WTC11 (cell line): Measurements from ENCODE around the gene KCNMA1. TPM values are rescaled to one million over a fixed set of nuclear protein-coding genes. Genes with fewer than 3 reads are reported as not detected.

Experiments used
- ATAC-seq: fragments of 200-7000 bp; cut with Tn5 transposase; 2 replicates; pipeline ENCODE4 v1.10.0; 2021; ENCODE audit warnings: mild to moderate bottlenecking, moderate library complexity
- CTCF ChIA-PET: fragments of 300-600 bp; sonication (Branson Sonifier 250); formaldehyde crosslinking; loops from one replicate; lab custom pipeline; 2021; ENCODE audit warnings: antibody characterized with exemption; lab: Charles Lee
- POLR2A ChIA-PET: fragments of 350-600 bp; sonication (Branson Sonifier 250); formaldehyde crosslinking; loops from one replicate; lab custom pipeline; 2021; ENCODE audit warnings: antibody characterized with exemption; lab: Charles Lee
- DNase-seq: peaks from one replicate; pipeline ENCODE4 v3.0.0; 2021; ENCODE audit warnings: low spot score
- H3K27ac Mint-ChIP-seq: 2 replicates; pipeline ENCODE4 v1.8.0; 2021; ENCODE audit warnings: mixed read lengths
- H3K27me3 Mint-ChIP-seq: 2 replicates; pipeline ENCODE4 v1.8.0; 2021; ENCODE audit warnings: low read depth, mild to moderate bottlenecking, moderate library complexity, mixed read lengths
- H3K36me3 Mint-ChIP-seq: 2 replicates; pipeline ENCODE4 v1.8.0; 2021; ENCODE audit warnings: mixed read lengths
- H3K4me1 Mint-ChIP-seq: 2 replicates; pipeline ENCODE4 v1.8.0; 2022; ENCODE audit warnings: mixed read lengths
- H3K4me3 Mint-ChIP-seq: 2 replicates; pipeline ENCODE4 v1.8.0; 2021; ENCODE audit warnings: mild to moderate bottlenecking, moderate library complexity, mixed read lengths
- H3K9me3 Mint-ChIP-seq: 2 replicates; pipeline ENCODE4 v1.8.0; 2021; ENCODE audit warnings: mixed read lengths
- CDX4 ChIP-seq: fragments of 250-450 bp; sonication (Bioruptor Pico); IDR thresholded peaks from 2 replicates; pipeline ENCODE4 v1.9.0; 2021; ENCODE audit warnings: moderate library complexity, mild to moderate bottlenecking, inconsistent platforms, borderline replicate concordance
- ERG ChIP-seq: fragments of 250-450 bp; sonication (Bioruptor Pico); IDR thresholded peaks from 2 replicates; pipeline ENCODE4 v1.8.0; 2021; ENCODE audit warnings: mild to moderate bottlenecking
- ESRRA ChIP-seq: sonication (generic); formaldehyde crosslinking; IDR thresholded peaks from 2 replicates; pipeline ENCODE4 v1.8.1; 2022; ENCODE audit warnings: mild to moderate bottlenecking, missing genetic modification reagents, borderline replicate concordance
- GRHL2 ChIP-seq: fragments of 250-450 bp; sonication (Bioruptor Pico); IDR thresholded peaks from 2 replicates; pipeline ENCODE4 v1.8.0; 2022; ENCODE audit warnings: mild to moderate bottlenecking, moderate library complexity; ENCODE audit not compliant: insufficient replicate concordance, severe bottlenecking
- MAX ChIP-seq: sonication (generic); formaldehyde crosslinking; IDR thresholded peaks from 2 replicates; pipeline ENCODE4 v1.8.0; 2022; ENCODE audit warnings: mild to moderate bottlenecking, missing genetic modification reagents
- MLX ChIP-seq: sonication (generic); formaldehyde crosslinking; IDR thresholded peaks from 2 replicates; pipeline ENCODE4 v1.8.1; 2023; ENCODE audit warnings: mild to moderate bottlenecking, missing genetic modification reagents, moderate library complexity
- NFYB ChIP-seq: sonication (generic); formaldehyde crosslinking; conservative IDR thresholded peaks from 2 replicates; pipeline ENCODE4 v1.8.0; 2022; ENCODE audit warnings: low read depth, missing genetic modification reagents
- RORB ChIP-seq: fragments of 250-450 bp; sonication (Bioruptor Pico); IDR thresholded peaks from 2 replicates; pipeline ENCODE4 v1.9.0; 2021; ENCODE audit warnings: mild to moderate bottlenecking
- TCF7 ChIP-seq: sonication (generic); formaldehyde crosslinking; IDR thresholded peaks from 2 replicates; pipeline ENCODE4 v1.8.0; 2022; ENCODE audit warnings: mild to moderate bottlenecking, low read depth, missing genetic modification reagents, moderate library complexity
- ZNF219 ChIP-seq: sonication (generic); formaldehyde crosslinking; IDR thresholded peaks from 2 replicates; pipeline ENCODE4 v1.8.0; 2023; ENCODE audit warnings: missing genetic modification reagents, mild to moderate bottlenecking, borderline replicate concordance
- ZNF416 ChIP-seq: fragments of 250-450 bp; sonication (Bioruptor Pico); IDR thresholded peaks from 2 replicates; pipeline ENCODE4 v1.9.0; 2021; ENCODE audit warnings: mild to moderate bottlenecking, inconsistent platforms
- ZNF532 ChIP-seq: fragments of 250-450 bp; sonication (Bioruptor Pico); IDR thresholded peaks from 2 replicates; pipeline ENCODE4 v1.9.0; 2021; ENCODE audit warnings: mild to moderate bottlenecking, borderline replicate concordance
- total RNA-seq: library from RNA; stranded (reverse); gene quantifications from 3 replicates; pipeline ENCODE4 v1.2.3, GENCODE V29; 2021
- TF ChIP-seq, protein P1 (sequence below): sonication (generic); formaldehyde crosslinking; IDR thresholded peaks from 2 replicates; pipeline ENCODE4 v1.8.1; 2022; ENCODE audit warnings: low read depth, missing genetic modification reagents, borderline replicate concordance
- TF ChIP-seq, protein P2 (sequence below): sonication (generic); formaldehyde crosslinking; IDR thresholded peaks from 2 replicates; pipeline ENCODE4 v1.8.0; 2023; ENCODE audit warnings: missing genetic modification reagents, mild to moderate bottlenecking, borderline replicate concordance
- TF ChIP-seq, protein P3 (sequence below): sonication (generic); formaldehyde crosslinking; IDR thresholded peaks from 2 replicates; pipeline ENCODE4 v1.8.1; 2022; ENCODE audit warnings: low read depth, mild to moderate bottlenecking, moderate library complexity, missing genetic modification reagents, borderline replicate concordance

The KCNMA1 gene
- total RNA-seq, 1 experiment from 2014 or later: 7.3 TPM

- TF ChIP-seq, protein P1, sequence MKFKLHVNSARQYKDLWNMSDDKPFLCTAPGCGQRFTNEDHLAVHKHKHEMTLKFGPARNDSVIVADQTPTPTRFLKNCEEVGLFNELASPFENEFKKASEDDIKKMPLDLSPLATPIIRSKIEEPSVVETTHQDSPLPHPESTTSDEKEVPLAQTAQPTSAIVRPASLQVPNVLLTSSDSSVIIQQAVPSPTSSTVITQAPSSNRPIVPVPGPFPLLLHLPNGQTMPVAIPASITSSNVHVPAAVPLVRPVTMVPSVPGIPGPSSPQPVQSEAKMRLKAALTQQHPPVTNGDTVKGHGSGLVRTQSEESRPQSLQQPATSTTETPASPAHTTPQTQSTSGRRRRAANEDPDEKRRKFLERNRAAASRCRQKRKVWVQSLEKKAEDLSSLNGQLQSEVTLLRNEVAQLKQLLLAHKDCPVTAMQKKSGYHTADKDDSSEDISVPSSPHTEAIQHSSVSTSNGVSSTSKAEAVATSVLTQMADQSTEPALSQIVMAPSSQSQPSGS (CRISPR knock-in tag): no peak
- TF ChIP-seq RORB (no peak), CDX4 (no peak), NFYB (no peak)
Measured at GRCh38 chr10:77121829-77122228, 515.8 kb downstream of the KCNMA1 start (continued).

GRCh38 chr10:77120666-77121376, 516.8 kb downstream of the KCNMA1 start:
- Mint-ChIP-seq H3K9me3 (no peaks in the 10 kb centered on the region), H3K4me1 (peaks cover 24% of the 10 kb centered on the region), H3K36me3 (no peaks in the 10 kb centered on the region), H3K4me3 (no peak overlapping the region), H3K27ac (no peak overlapping the region), H3K27me3 (peaks cover 36% of the 10 kb centered on the region)
- no peak for TF ChIP-seq ZNF219 (CRISPR knock-in tag)
- no peak for TF ChIP-seq CDX4
- ATAC-seq (no peak), DNase-seq (no peak)
- ChIA-PET POLR2A (no interaction called here), CTCF (no interaction called here)

DNA sequence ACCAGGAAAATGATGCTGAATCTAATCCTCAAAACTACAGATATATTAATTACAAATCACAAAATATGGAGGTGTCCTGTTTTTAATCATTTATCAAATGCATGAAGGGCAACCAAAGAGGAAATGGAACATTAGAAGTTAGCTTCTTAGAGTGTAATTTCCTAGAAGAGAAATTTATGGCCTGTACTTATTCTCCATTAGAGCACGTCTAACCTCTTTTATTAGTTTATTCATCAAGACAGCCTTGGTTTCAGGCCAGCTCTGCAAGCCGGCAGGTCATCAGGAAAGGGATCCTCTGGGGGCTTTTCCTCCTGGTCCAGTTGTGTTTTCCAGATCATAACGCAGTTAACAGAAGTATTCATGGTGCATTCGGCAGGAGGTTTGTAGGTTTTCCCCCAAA, 517.6 kb downstream of the KCNMA1 start:
- Mint-ChIP-seq H3K27me3 (peaks cover 44% of the 10 kb centered on the region), H3K4me1 (peaks cover 32% of the 10 kb centered on the region), H3K36me3 (no peaks in the 10 kb centered on the region), H3K27ac (no peak overlapping the region), H3K9me3 (no peaks in the 10 kb centered on the region), H3K4me3 (no peak overlapping the region)
- ChIA-PET CTCF (no interaction called here), POLR2A (no interaction called here)
- ATAC-seq (no peak), DNase-seq (no peak)
- TF ChIP-seq ZNF416 (no peak), ERG (no peak), CDX4 (no peak), MAX (CRISPR knock-in tag) (no peak), ZNF532 (no peak), MLX (CRISPR knock-in tag) (no peak), ESRRA (no peak), TCF7 (CRISPR knock-in tag) (no peak), GRHL2 (CRISPR knock-in tag) (no peak)
- TF ChIP-seq, protein P2, sequence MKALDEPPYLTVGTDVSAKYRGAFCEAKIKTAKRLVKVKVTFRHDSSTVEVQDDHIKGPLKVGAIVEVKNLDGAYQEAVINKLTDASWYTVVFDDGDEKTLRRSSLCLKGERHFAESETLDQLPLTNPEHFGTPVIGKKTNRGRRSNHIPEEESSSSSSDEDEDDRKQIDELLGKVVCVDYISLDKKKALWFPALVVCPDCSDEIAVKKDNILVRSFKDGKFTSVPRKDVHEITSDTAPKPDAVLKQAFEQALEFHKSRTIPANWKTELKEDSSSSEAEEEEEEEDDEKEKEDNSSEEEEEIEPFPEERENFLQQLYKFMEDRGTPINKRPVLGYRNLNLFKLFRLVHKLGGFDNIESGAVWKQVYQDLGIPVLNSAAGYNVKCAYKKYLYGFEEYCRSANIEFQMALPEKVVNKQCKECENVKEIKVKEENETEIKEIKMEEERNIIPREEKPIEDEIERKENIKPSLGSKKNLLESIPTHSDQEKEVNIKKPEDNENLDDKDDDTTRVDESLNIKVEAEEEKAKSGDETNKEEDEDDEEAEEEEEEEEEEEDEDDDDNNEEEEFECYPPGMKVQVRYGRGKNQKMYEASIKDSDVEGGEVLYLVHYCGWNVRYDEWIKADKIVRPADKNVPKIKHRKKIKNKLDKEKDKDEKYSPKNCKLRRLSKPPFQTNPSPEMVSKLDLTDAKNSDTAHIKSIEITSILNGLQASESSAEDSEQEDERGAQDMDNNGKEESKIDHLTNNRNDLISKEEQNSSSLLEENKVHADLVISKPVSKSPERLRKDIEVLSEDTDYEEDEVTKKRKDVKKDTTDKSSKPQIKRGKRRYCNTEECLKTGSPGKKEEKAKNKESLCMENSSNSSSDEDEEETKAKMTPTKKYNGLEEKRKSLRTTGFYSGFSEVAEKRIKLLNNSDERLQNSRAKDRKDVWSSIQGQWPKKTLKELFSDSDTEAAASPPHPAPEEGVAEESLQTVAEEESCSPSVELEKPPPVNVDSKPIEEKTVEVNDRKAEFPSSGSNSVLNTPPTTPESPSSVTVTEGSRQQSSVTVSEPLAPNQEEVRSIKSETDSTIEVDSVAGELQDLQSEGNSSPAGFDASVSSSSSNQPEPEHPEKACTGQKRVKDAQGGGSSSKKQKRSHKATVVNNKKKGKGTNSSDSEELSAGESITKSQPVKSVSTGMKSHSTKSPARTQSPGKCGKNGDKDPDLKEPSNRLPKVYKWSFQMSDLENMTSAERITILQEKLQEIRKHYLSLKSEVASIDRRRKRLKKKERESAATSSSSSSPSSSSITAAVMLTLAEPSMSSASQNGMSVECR (CRISPR knock-in tag): no peak
- TF ChIP-seq, protein P3, sequence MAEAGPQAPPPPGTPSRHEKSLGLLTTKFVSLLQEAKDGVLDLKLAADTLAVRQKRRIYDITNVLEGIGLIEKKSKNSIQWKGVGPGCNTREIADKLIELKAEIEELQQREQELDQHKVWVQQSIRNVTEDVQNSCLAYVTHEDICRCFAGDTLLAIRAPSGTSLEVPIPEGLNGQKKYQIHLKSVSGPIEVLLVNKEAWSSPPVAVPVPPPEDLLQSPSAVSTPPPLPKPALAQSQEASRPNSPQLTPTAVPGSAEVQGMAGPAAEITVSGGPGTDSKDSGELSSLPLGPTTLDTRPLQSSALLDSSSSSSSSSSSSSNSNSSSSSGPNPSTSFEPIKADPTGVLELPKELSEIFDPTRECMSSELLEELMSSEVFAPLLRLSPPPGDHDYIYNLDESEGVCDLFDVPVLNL (CRISPR knock-in tag): no peak
